GM12878 (cell line): ENCODE data around the gene SULT2B1. TPM values are rescaled to one million over a fixed set of nuclear protein-coding genes. Genes with fewer than 3 reads are reported as not detected.

Source experiments
- ATAC-seq: fragments of 200-7000 bp; cut with Tn5 transposase; 3 replicates; pipeline ENCODE4 v1.9.1; 2020; ENCODE audit warnings: mild to moderate bottlenecking, moderate library complexity
- BruUV-seq: library from RNA; stranded (reverse); fragments of 400-500 nt; replicated peaks from 2 replicates; lab custom pipeline; 2021; lab: Mats Ljungman, UMichigan
- CTCF ChIA-PET: fragments of 300-600 bp; sonication (Branson Sonifier 250); formaldehyde crosslinking; extraction: SDS; loops from one replicate; lab custom pipeline; 2021; ENCODE audit warnings: inconsistent platforms; lab: Yijun Ruan, JAX
- POLR2A ChIA-PET: fragments of 350-600 bp; formaldehyde crosslinking; extraction: SDS; loops from one replicate; lab custom pipeline; 2021; ENCODE audit warnings: inconsistent platforms; lab: Charles Lee
- RAD21 ChIA-PET: fragments of 300-600 bp; sonication (Branson Sonifier 250); formaldehyde crosslinking; loops from one replicate; lab custom pipeline; 2023; ENCODE audit warnings: antibody characterized with exemption; ENCODE audit not compliant: unreplicated experiment; lab: Charles Lee
- SMC1A ChIA-PET: fragments of 300-600 bp; sonication (Branson Sonifier 250); formaldehyde crosslinking; loops from one replicate; lab custom pipeline; 2023; ENCODE audit not compliant: unreplicated experiment, uncharacterized antibody; lab: Charles Lee
- DNase-seq: peaks from one replicate; pipeline ENCODE4 v3.0.0-alpha.2; 2011; ENCODE audit warnings: low read depth, low spot score
- FAIRE-seq: peaks from 3 replicates; lab custom pipeline; 2011; peaks lifted over from hg19 to GRCh38; lab: Jason Lieb, UNC
- H2AFZ ChIP-seq: 2 replicates; pipeline ENCODE4 v1.6.0; 2011; ENCODE audit warnings: low read depth, low read length, control low read depth; ENCODE audit not compliant: control insufficient read depth
- H3K27ac ChIP-seq: 2 replicates; pipeline ENCODE4 v1.5.1; 2011; ENCODE audit warnings: control low read depth; ENCODE audit not compliant: control insufficient read depth, insufficient read depth
- H3K27me3 ChIP-seq, 2 experiments: replicated peaks in 1 of 2; 2 replicates each; pipeline versions ENCODE4 v1.6.0 to v1.6.1; 2011; ENCODE audit warnings: low read length in 1 of 2; ENCODE audit not compliant: control insufficient read depth in 2 of 2, insufficient read depth in 2 of 2
- H3K36me3 ChIP-seq, 2 experiments: 2 replicates each; pipeline ENCODE4 v1.5.1; 2011; ENCODE audit warnings: low read length in 1 of 2; ENCODE audit not compliant: control insufficient read depth in 2 of 2, insufficient read depth in 2 of 2
- H3K4me1 ChIP-seq: 2 replicates; pipeline ENCODE4 v1.6.1; 2011; ENCODE audit warnings: mild to moderate bottlenecking, low read length, moderate library complexity, mixed read lengths; ENCODE audit not compliant: control insufficient read depth, insufficient read depth
- H3K4me2 ChIP-seq: 2 replicates; pipeline ENCODE4 v1.6.0; 2011; ENCODE audit warnings: control low read depth; ENCODE audit not compliant: control insufficient read depth, insufficient read depth
- H3K4me3 ChIP-seq: fragments of 200-600 bp; sonication (generic); 2 replicates; pipeline ENCODE4 v1.5.1; 2016
- H3K79me2 ChIP-seq: 2 replicates; pipeline ENCODE4 v1.6.0; 2011; ENCODE audit warnings: low read length; ENCODE audit not compliant: control insufficient read depth, insufficient read depth
- H3K9ac ChIP-seq: 2 replicates; pipeline ENCODE4 v1.8.0; 2011; ENCODE audit warnings: low read length, control low read depth, mixed read lengths; ENCODE audit not compliant: control insufficient read depth, insufficient read depth
- H3K9me3 ChIP-seq: replicated peaks from 3 replicates; pipeline ENCODE4 v1.5.1; 2011; ENCODE audit warnings: mild to moderate bottlenecking, low read length; ENCODE audit not compliant: control insufficient read depth, insufficient read depth
- H4K20me1 ChIP-seq: 2 replicates; pipeline ENCODE4 v1.6.0; 2011; ENCODE audit not compliant: control insufficient read depth, insufficient read depth
- BCLAF1 ChIP-seq: fragments of 450-650 bp; IDR thresholded peaks from 2 replicates; pipeline ENCODE4 v1.6.1; 2017; ENCODE audit warnings: antibody characterized with exemption, mild to moderate bottlenecking, moderate library complexity
- IRF4 ChIP-seq: IDR thresholded peaks from 2 replicates; pipeline ENCODE4 v1.6.1; 2011; ENCODE audit warnings: low read depth, low read length
- MEF2B ChIP-seq: fragments of 450-650 bp; IDR thresholded peaks from 2 replicates; pipeline ENCODE4 v1.6.1; 2018; ENCODE audit warnings: mild to moderate bottlenecking, moderate library complexity; ENCODE audit not compliant: partially characterized antibody, poor library complexity, severe bottlenecking
- SREBF1 ChIP-seq: IDR thresholded peaks from 2 replicates; pipeline ENCODE4 v1.6.1; 2012; ENCODE audit warnings: mild to moderate bottlenecking, low read length
- ZNF384 ChIP-seq: IDR thresholded peaks from 2 replicates; pipeline ENCODE4 v1.6.1; 2012; ENCODE audit warnings: low read depth, mild to moderate bottlenecking, low read length, improper control_type of control experiment, borderline replicate concordance
- WGBS: methylation state at CpG from one replicate; pipeline ENCODE4 v1.1.6; 2016; ENCODE audit warnings: low lambda C conversion rate; ENCODE audit not compliant: insufficient replicate concordance, insufficient coverage; ENCODE audit errors: missing lambda C conversion rate; 5-methylcytosine and 5-hydroxymethylcytosine counted together
- in situ Hi-C: fragments of 300-500 bp; cut with MboI; formaldehyde crosslinking; loops from 9 replicates; pipeline ENCODE4 v1.14.3; 2018; ENCODE audit warnings: mixed read lengths
- intact Hi-C: fragments of 100-400 bp; cut with micrococcal nuclease; formaldehyde crosslinking; loops from one replicate; pipeline ENCODE4 v1.14.2; 2022; ENCODE audit not compliant: unreplicated experiment
- polyA plus RNA-seq, 11 experiments: library from polyadenylated mRNA; depleted of rRNA in 4 of 11; unstranded in 6 of 11; stranded (reverse) in 5 of 11; fragments of >200 nt; fragmentation: Nextera tagmentation in 4 of 11; fragmentation: Illumina TruSeq in 1 of 11; extraction: Ambion mirVana in 4 of 11; extraction: Trizol in 1 of 11; gene quantifications; 1 replicate in 1 of 11; 2 replicates in 10 of 11; pipeline versions ENCODE4 v1.2.1 to v1.2.3, GENCODE V29; 2011 to 2016; ENCODE audit warnings: inconsistent platforms in 2 of 11, missing spikeins in 2 of 11, low read depth in 1 of 11
- total RNA-seq, 4 experiments: library from RNA; depleted of rRNA in 3 of 4; stranded (reverse); fragments of >200 nt in 3 of 4; fragmentation: Illumina TruSeq in 1 of 4; extraction: Trizol in 1 of 4; gene quantifications; 2 replicates each; pipeline versions ENCODE4 v1.2.1 to v1.2.3, GENCODE V29; 2013 to 2021

Gene SULT2B1
- total and polyA plus RNA-seq, 10 of the 15 experiments (the other 5 are each of a cell fraction or from before 2014, with no cell fraction given): 0.11 to 0.14 TPM; not detected in 8

- Histone ChIP-seq H3K4me2 (no peak overlapping the region), H3K4me1 (peaks cover 6% of the 10 kb centered on the region; the same call in 1 of the 2 replicates), H3K27ac (no peak overlapping the region), H3K79me2 (no peaks in the 10 kb centered on the region; the same call in 1 of the 2 replicates), H3K27me3 (peaks cover 0 to 2% of the 10 kb centered on the region in 2 experiments; a peak in 1 of 4 replicates), H3K9me3 (no peaks in the 10 kb centered on the region), H2AFZ (no peak overlapping the region), H3K36me3 (no peaks in the 10 kb centered on the region), H3K4me3 (no peak overlapping the region), H4K20me1 (no peaks in the 10 kb centered on the region), H3K9ac (no peak overlapping the region)
- intact Hi-C loops (no loop called here), in situ Hi-C loops (no loop called here)
- DNase-seq: no peak
- BruUV-seq: no TSS peak
- WGBS: 78% methylated on average over 9 of the region's 9 CpGs
- ChIA-PET SMC1A (interaction anchor here (1.4 to 2.0 kb wide), 2 partner anchors 11 to 14 kb away, joined by 6 read pairs; no protein-coding TSS in a partner anchor), POLR2A (no interaction called here), CTCF (interaction anchor here (0.8 to 1.7 kb wide), 4 partner anchors 11 to 88 kb away, joined by 3 to 9 read pairs (median 4); no protein-coding TSS in a partner anchor), RAD21 (no interaction called here)
- no peak for FAIRE-seq
- no peak for ATAC-seq
- TF ChIP-seq IRF4 (no peak), ZNF384 (no peak), SREBF1 (no peak), MEF2B (no peak), BCLAF1 (no peak)
These were observed 43.2 kb downstream of the SULT2B1 start for GRCh38 chr19:48595171-48595570.
